Stimulated activated naive CD8-positive, alpha-beta T cell treated with anti-CD3 and anti-CD28 coated beads, Interleukin-15, amount 100 ng/mL, for 72 hours (primary cell): Measurements from ENCODE around the gene KCNQ4.

Source experiments
- ATAC-seq: fragments of 150-1000 bp; cut with Tn5 transposase; 2 replicates; pipeline ENCODE4 v1.10.0; 2021; ENCODE audit warnings: mild to moderate bottlenecking, moderate library complexity
- DNase-seq, 2 donors: peaks; one replicate each; pipeline ENCODE4 v3.0.0; 2021 to 2022
- H3K27ac Mint-ChIP-seq, 2 donors: one replicate each; pipeline ENCODE4 v1.8.0; 2022; ENCODE audit warnings: mild to moderate bottlenecking in 2 of 2, mixed read lengths in 2 of 2, moderate library complexity in 2 of 2
- H3K27me3 Mint-ChIP-seq: one replicate; pipeline ENCODE4 v1.8.0; 2022; ENCODE audit warnings: mixed read lengths
- H3K4me1 Mint-ChIP-seq: one replicate; pipeline ENCODE4 v1.8.0; 2022; ENCODE audit warnings: mild to moderate bottlenecking, mixed read lengths
- H3K4me3 Mint-ChIP-seq, 2 donors: one replicate each; pipeline ENCODE4 v1.8.0; 2022; ENCODE audit warnings: mild to moderate bottlenecking in 2 of 2, mixed read lengths in 2 of 2, moderate library complexity in 1 of 2
- H3K9me3 Mint-ChIP-seq, 2 donors: one replicate each; pipeline ENCODE4 v1.8.0; 2022; ENCODE audit warnings: mixed read lengths in 2 of 2

The KCNQ4 gene

DNA sequence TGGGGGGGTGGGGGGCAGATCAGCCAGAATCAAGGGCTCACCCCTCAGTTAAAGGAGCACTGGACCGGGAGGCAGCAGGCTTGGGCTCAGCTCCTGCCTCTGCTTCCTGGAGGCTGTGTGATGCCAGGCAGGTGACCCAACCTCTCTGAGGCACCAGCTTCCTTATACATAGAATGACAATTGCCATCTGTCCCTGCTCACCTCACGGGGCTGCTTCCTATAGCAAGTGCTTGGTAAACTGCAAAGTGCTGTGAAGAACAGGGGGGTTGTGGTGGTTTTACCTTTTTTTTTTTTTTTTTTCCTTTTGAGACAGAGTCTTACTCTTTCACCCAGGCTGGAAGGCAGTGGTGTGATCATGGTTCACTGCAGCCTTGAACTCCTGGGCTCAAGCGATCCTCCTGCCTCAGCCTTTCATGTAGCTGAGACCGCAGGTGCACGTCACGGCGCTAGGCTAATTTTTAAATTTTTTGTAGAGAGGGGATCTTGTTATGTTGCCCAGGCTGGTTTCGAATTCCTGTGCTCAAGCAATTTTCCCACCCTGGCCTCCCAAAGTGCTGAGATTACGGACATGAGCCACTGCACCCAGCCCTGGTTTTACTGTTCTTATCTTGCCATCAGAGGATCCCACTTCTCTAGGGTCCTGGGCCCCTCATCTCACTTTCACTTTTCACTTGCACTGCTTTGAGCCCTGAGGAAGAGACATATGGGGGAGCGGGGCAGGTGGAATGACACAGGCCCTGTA lies 11.6 kb downstream of the KCNQ4 start:
- peak; percentile 33 to 42 for DNase-seq
- Mint-ChIP-seq H3K9me3 (no peaks in the 10 kb centered on the region), H3K4me3 (peak overlapping the region; percentile 67 to 78), H3K27ac (peak overlapping the region; percentile 7 to 90), H3K4me1 (peaks cover 56% of the 10 kb centered on the region), H3K27me3 (no peaks in the 10 kb centered on the region)
- peak; percentile 69 for ATAC-seq

DNA sequence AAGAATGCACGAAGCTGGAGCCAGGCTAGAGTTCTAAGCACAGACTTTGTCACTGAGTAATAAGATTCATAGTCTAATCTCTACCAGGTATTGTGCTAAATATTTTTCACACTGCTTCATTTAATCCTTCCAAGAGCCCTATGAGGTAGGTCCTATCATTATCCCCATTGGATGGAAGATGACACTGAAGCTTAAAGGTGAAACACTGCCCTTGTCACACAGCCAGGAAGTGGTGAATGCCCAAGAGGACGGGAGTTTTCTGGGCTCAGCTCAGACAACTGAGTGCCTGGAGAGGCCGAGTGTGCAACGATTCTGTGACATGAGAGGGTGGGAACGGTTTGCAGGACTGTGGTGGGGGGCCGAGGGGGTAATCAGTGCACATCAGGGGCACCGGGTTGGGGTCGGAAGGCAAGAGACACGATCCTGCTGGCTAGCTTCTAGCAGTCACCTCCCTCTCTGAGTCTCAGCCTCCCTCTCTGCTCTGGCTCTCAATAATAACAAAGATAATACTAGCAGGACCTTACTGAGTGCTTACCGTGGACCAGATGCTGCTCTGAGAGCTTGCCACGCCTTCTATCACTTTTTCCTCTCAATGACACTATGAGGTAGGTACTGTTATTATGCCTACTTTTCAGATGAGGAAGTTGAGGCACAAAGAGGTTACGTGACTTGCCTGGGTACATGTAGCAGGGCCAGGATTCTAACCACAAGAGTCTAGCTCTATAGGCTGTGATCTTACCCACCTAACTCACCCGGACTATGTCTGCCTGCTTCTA lies 12.4 kb downstream of the KCNQ4 start:
- H3K9me3 Mint-ChIP-seq: no peaks in the 10 kb centered on the region
- ATAC-seq (peak; percentile 80), DNase-seq (no peak)
- peak overlapping the region; percentile 67 to 78 for H3K4me3 Mint-ChIP-seq
- H3K27me3 Mint-ChIP-seq: no peaks in the 10 kb centered on the region
- H3K27ac Mint-ChIP-seq: peak overlapping the region in 1 of 2 donors; percentile 90
- peaks cover 65% of the 10 kb centered on the region for H3K4me1 Mint-ChIP-seq

GRCh38 chr1:40796939-40797667 lies 13.5 kb downstream of the KCNQ4 start:
- ATAC-seq: no peak
- Mint-ChIP-seq H3K27me3 (no peaks in the 10 kb centered on the region), H3K4me3 (peak overlapping the region in 1 of 2 donors; percentile 1), H3K4me1 (peaks cover 76% of the 10 kb centered on the region), H3K27ac (peak overlapping the region; percentile 34 to 86), H3K9me3 (no peaks in the 10 kb centered on the region)
- DNase-seq: no peak

DNA sequence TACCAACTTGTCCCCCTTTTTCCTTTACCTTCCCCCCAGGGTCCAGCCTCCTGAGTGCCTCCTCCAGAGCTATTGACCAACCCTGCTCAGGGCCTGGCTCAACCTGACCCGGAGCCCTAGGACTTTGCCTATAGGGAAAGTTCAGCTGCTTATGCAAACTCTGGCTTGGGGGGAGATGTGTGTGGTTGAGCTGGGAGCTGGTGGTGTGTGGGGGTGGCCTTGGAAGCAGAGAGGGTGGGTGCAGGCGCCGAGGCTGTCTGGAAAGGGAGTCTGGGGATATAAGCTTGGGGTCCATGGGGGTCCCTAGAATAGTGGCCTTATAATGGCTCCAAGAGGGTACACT lies 14.1 kb downstream of the KCNQ4 start:
- Mint-ChIP-seq H3K4me1 (peaks cover 81% of the 10 kb centered on the region), H3K27ac (no peak overlapping the region), H3K4me3 (no peak overlapping the region), H3K9me3 (no peaks in the 10 kb centered on the region), H3K27me3 (no peaks in the 10 kb centered on the region)
- no peak for DNase-seq
- ATAC-seq: no peak

DNA sequence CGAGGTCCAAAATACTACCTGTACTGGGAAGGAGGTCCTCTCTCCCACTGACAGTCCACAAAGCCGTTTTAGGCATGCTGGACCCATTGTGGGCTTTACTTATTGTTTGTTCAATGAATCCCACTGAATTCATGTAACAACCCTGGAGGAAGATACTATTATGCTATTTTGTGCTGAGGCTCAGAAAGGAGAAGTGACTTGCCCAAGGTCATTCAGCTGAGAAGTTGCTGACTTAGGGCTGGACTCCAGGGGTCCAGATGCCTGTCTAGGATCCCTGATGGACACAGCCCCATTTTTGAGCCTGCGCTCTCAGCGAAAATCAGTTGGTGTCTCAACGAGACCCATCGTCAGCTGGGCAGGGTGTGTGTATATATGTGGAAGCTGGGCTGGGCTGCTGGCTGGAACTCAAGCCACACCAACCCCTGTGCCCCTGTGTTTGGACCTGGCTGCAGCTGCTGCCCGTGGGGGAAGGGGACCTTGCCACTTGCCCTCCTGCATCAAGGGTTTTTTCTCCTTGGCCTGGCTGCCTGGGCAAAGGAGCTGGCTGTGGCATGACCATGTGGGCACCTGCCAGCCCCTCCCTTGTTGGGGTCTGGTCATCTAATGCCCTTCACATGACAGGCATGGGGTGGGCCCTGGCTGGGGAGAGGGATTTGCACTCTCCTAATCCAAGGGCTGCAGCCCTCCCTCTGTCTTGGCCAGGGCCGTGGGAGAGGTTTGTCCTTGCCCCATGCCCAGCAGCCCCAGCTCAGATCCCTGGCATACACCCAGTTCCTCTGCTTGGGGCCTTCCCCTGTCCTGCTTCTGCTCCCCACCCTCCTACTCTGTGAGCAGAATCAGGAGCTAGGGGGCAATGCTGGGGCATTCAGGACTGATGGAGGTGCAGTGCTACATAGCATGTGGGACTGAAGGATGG lies 15.0 kb downstream of the KCNQ4 start:
- Mint-ChIP-seq H3K27me3 (peaks cover 4% of the 10 kb centered on the region), H3K27ac (peak overlapping the region in 1 of 2 donors; percentile 19), H3K4me1 (peaks cover 78% of the 10 kb centered on the region), H3K4me3 (no peak overlapping the region), H3K9me3 (no peaks in the 10 kb centered on the region)
- DNase-seq (no peak), ATAC-seq (no peak)

- ATAC-seq (no peak), DNase-seq (no peak)
- Mint-ChIP-seq H3K9me3 (no peaks in the 10 kb centered on the region), H3K4me3 (no peak overlapping the region), H3K27ac (peak overlapping the region in 1 of 2 donors; percentile 19), H3K4me1 (peaks cover 70% of the 10 kb centered on the region), H3K27me3 (peaks cover 5% of the 10 kb centered on the region)
Observed at GRCh38 chr1:40799351-40799867, 15.8 kb downstream of the KCNQ4 start.

- DNase-seq (no peak), ATAC-seq (no peak)
- peak overlapping the region; percentile 46 to 87 for H3K4me3 Mint-ChIP-seq
- H3K27me3 Mint-ChIP-seq: peaks cover 5% of the 10 kb centered on the region
- H3K27ac Mint-ChIP-seq: no peak overlapping the region
- H3K4me1 Mint-ChIP-seq: peaks cover 48% of the 10 kb centered on the region
- no peaks in the 10 kb centered on the region for H3K9me3 Mint-ChIP-seq
Observed at GRCh38 chr1:40801742-40802077, 18.1 kb downstream of the KCNQ4 start.

GRCh38 chr1:40802078-40802741 lies 18.6 kb downstream of the KCNQ4 start:
- ATAC-seq: peak; percentile 87
- DNase-seq: peak; percentile 79 to 86
- Mint-ChIP-seq H3K4me3 (peak overlapping the region; percentile 64 to 87), H3K27me3 (peaks cover 5% of the 10 kb centered on the region), H3K27ac (no peak overlapping the region), H3K9me3 (no peaks in the 10 kb centered on the region), H3K4me1 (peaks cover 43% of the 10 kb centered on the region)

GRCh38 chr1:40802742-40803113 lies 19.1 kb downstream of the KCNQ4 start:
- DNase-seq (no peak), ATAC-seq (peak; percentile 11)
- no peaks in the 10 kb centered on the region for H3K9me3 Mint-ChIP-seq
- peak overlapping the region; percentile 64 to 87 for H3K4me3 Mint-ChIP-seq
- no peak overlapping the region for H3K27ac Mint-ChIP-seq
- H3K27me3 Mint-ChIP-seq: peaks cover 5% of the 10 kb centered on the region
- H3K4me1 Mint-ChIP-seq: peaks cover 38% of the 10 kb centered on the region

GRCh38 chr1:40803447-40803846 lies 19.9 kb downstream of the KCNQ4 start:
- Mint-ChIP-seq H3K9me3 (no peaks in the 10 kb centered on the region), H3K4me3 (no peak overlapping the region), H3K27me3 (peaks cover 5% of the 10 kb centered on the region), H3K27ac (no peak overlapping the region), H3K4me1 (peaks cover 38% of the 10 kb centered on the region)
- no peak for DNase-seq
- no peak for ATAC-seq

DNA sequence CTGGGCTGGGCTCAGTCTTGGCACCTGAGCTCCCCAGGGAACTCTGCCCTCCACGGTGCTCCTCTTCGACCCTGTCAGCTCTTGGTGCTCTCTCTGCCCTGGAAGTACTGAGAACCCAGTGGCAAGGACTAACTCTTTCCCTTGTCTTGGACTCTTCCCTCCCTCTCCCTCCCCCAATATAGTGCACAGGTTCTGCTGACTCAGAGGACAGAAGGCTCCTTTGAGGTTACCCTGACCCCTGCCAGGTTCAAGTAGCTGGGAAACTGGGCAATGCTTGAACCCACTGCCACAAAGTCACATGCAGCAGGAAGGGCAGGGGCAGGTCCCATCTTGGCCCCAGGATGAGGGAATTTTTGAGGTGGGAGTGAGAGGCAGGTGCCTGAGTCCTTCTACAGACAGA lies 20.3 kb downstream of the KCNQ4 start:
- Mint-ChIP-seq H3K4me1 (peaks cover 42% of the 10 kb centered on the region), H3K27ac (no peak overlapping the region), H3K9me3 (no peaks in the 10 kb centered on the region), H3K4me3 (no peak overlapping the region), H3K27me3 (peaks cover 5% of the 10 kb centered on the region)
- no peak for ATAC-seq
- no peak for DNase-seq

DNA sequence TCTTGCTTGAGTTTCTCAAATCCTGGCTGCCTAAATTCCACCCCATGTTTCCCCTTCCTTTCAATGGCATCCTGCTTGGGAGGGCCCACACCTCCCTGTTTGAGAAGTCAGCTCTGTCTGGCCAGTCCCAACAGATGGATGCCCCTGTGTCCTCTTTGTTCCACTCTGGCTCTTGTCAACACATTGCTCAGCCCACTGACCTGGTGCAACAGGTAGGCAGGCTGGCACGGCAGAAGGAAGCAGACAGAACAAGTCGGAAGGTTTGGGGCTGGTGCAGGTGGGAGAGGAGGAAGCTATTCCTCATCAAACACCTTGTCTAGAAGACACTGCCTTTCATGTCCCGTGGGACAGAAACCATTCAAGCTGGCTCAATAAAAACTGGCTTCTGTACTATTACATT lies 22.7 kb downstream of the KCNQ4 start:
- H3K9me3 Mint-ChIP-seq: no peaks in the 10 kb centered on the region
- ATAC-seq (no peak), DNase-seq (no peak)
- H3K4me3 Mint-ChIP-seq: no peak overlapping the region
- no peak overlapping the region for H3K27ac Mint-ChIP-seq
- peaks cover 5% of the 10 kb centered on the region for H3K27me3 Mint-ChIP-seq
- H3K4me1 Mint-ChIP-seq: peaks cover 41% of the 10 kb centered on the region

DNA sequence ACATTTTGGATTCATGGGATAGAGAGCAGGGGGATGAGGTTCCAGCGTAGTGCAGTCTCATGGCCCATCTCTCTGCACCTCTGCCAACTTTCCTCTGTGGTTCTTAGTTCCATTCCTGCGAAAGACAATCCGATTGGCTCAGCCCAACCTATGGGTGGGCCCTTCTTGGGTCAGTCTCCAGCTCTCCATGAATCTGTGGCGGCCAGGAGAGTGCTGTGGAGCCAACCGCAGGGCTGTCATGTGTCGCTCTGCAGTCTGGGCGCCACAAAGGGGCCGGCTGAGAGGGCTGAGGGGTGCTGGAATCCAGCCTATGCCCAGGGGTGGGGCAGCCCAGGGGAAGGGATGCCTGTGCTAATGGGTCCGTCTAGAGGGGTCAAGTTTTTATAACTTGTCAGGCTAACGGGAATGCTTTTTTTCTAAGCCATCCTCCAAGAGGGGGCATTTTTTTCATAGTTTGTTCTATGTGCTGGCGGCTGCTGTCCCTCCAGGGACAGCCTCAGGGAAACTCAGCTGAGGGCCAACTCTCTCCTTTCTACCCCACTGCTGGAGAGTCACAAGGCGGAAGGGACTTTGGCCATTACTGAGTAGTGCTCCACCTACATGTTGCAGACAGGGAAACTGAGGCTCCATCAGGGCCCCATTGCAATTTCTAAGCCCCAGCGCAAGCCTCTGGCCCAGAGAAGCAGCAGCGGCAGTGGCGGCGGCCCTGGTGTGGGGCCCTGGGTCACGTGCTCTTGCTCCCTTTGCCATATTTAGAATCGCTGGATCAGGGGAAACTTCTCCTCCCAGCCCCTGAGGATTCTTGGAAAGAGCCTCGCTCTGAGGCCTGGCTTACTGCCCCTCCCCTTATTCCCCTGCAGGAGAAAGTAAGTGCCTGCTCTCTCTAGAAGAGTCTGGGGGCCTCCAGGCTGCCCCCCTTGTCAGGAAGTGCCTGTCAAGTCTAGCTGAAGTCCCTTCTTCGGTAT lies 23.4 kb downstream of the KCNQ4 start:
- DNase-seq (no peak), ATAC-seq (no peak)
- Mint-ChIP-seq H3K4me1 (peaks cover 33% of the 10 kb centered on the region), H3K27ac (no peak overlapping the region), H3K9me3 (no peaks in the 10 kb centered on the region), H3K4me3 (no peak overlapping the region), H3K27me3 (peaks cover 5% of the 10 kb centered on the region)

GRCh38 chr1:40808002-40808401 lies 24.4 kb downstream of the KCNQ4 start:
- DNase-seq (no peak), ATAC-seq (no peak)
- H3K4me3 Mint-ChIP-seq: no peak overlapping the region
- H3K27ac Mint-ChIP-seq: no peak overlapping the region
- H3K9me3 Mint-ChIP-seq: no peaks in the 10 kb centered on the region
- peaks cover 5% of the 10 kb centered on the region for H3K27me3 Mint-ChIP-seq
- peaks cover 24% of the 10 kb centered on the region for H3K4me1 Mint-ChIP-seq
